T follicular helper cell (primary cell): ENCODE results near the gene SFTPB.
"Not testable (repeated sequence)": the region's sequence is repeated elsewhere in the genome, so short reads cannot be mapped to it uniquely, and the experiment has no call there.

Experiments
- DNase-seq: peaks from one replicate; pipeline ENCODE4 v3.0.0-alpha.2; 2020; ENCODE audit warnings: low read depth
- total RNA-seq, 2 experiments: gene quantifications; one replicate each; lab custom pipeline; 2026; lab: John Stamatoyannopoulos, UW

SFTPB gene
- 0 reads per million in 2 experiments for total RNA-seq

- no peak for DNase-seq
Observed at GRCh38 chr2:85668009-85668856, at the start of gene SFTPB. SFTPB (minus strand) TSS chr2:85668199; CDS start chr2:85668183, 16 bp downstream.

- DNase-seq = no peak
Observed at GRCh38 chr2:85717308-85718008, 49.5 kb upstream of the SFTPB start.

GRCh38 chr2:85716346-85716914, 48.4 kb upstream of the SFTPB start:
- DNase-seq = no peak

GRCh38 chr2:85714841-85715240, 46.8 kb upstream of the SFTPB start:
- DNase-seq = no peak

- not testable (repeated sequence) for DNase-seq
Observed at GRCh38 chr2:85714421-85714820, 46.4 kb upstream of the SFTPB start.

- DNase-seq = no peak
Observed at GRCh38 chr2:85713836-85714235, 45.8 kb upstream of the SFTPB start.

- DNase-seq = no peak
Observed at GRCh38 chr2:85712849-85713612, 45.0 kb upstream of the SFTPB start.

GRCh38 chr2:85712336-85712735, 44.3 kb upstream of the SFTPB start:
- no peak for DNase-seq

- DNase-seq = no peak
Observed at GRCh38 chr2:85711578-85712060, 43.6 kb upstream of the SFTPB start.

GRCh38 chr2:85710687-85711577, 42.9 kb upstream of the SFTPB start:
- DNase-seq = no peak

- DNase-seq = no peak
Observed at GRCh38 chr2:85709401-85709811, 41.4 kb upstream of the SFTPB start.

GRCh38 chr2:85708641-85709040, 40.6 kb upstream of the SFTPB start:
- DNase-seq = no peak

GRCh38 chr2:85707304-85707703, 39.3 kb upstream of the SFTPB start:
- DNase-seq = peak; percentile 27

GRCh38 chr2:85706599-85707296, 38.7 kb upstream of the SFTPB start:
- no peak for DNase-seq

GRCh38 chr2:85706063-85706462, 38.1 kb upstream of the SFTPB start:
- DNase-seq = no peak

GRCh38 chr2:85705680-85706039, 37.7 kb upstream of the SFTPB start:
- no peak for DNase-seq

GRCh38 chr2:85704800-85705679, 37.0 kb upstream of the SFTPB start:
- no peak for DNase-seq

- no peak for DNase-seq
Observed at GRCh38 chr2:85704038-85704437, 36.0 kb upstream of the SFTPB start.

- no peak for DNase-seq
Observed at GRCh38 chr2:85703329-85703728, 35.3 kb upstream of the SFTPB start.
